Endothelial cell of umbilical vein (primary cell): ENCODE results near the gene DAB1. TPM values are rescaled to one million over a fixed set of nuclear protein-coding genes. Genes with fewer than 3 reads are reported as not detected.

Experiments used
- BruUV-seq: library from RNA; stranded (reverse); fragments of 400-500 nt; replicated peaks from 2 replicates; lab custom pipeline; 2021; lab: Mats Ljungman, UMichigan
- CTCF ChIA-PET: fragments of 300-600, 350-600 bp; sonication (Branson Sonifier 250); formaldehyde crosslinking; loops from one replicate; lab custom pipeline; 2021; ENCODE audit warnings: antibody characterized with exemption, inconsistent platforms; lab: Charles Lee
- POLR2A ChIA-PET: fragments of 300-600, 350-600 bp; sonication (Branson Sonifier 250); formaldehyde crosslinking; loops from one replicate; lab custom pipeline; 2021; ENCODE audit warnings: antibody characterized with exemption, inconsistent platforms; lab: Charles Lee
- DNase-seq: peaks from one replicate; pipeline ENCODE4 v3.0.0-alpha.2; 2011; ENCODE audit warnings: low read depth, low spot score
- FAIRE-seq: peaks from 2 replicates; lab custom pipeline; 2011; peaks lifted over from hg19 to GRCh38; lab: Jason Lieb, UNC
- H2AFZ ChIP-seq: 2 replicates; pipeline ENCODE4 v1.6.0; 2012; ENCODE audit warnings: low read depth, low read length, control low read depth, inconsistent platforms
- H3K27ac ChIP-seq: 2 replicates; pipeline ENCODE4 v1.5.1; 2011; ENCODE audit warnings: low read depth, mild to moderate bottlenecking, control low read depth, low read length, moderate library complexity; ENCODE audit not compliant: insufficient read depth
- H3K27me3 ChIP-seq, 2 experiments: 2 replicates each; pipeline versions ENCODE4 v1.6.0 to v1.6.1; 2011; ENCODE audit warnings: low read length in 2 of 2, mixed read lengths in 1 of 2; ENCODE audit not compliant: control insufficient read depth in 2 of 2, insufficient read depth in 2 of 2
- H3K36me3 ChIP-seq, 2 experiments: 2 replicates in 1 of 2; 3 replicates in 1 of 2; pipeline ENCODE4 v1.5.1; 2011; ENCODE audit warnings: low read length in 2 of 2, mild to moderate bottlenecking in 1 of 2, moderate library complexity in 1 of 2; ENCODE audit not compliant: control insufficient read depth in 2 of 2, insufficient read depth in 2 of 2; ENCODE audit errors: extremely low read depth in 1 of 2
- H3K4me1 ChIP-seq: 3 replicates; pipeline ENCODE4 v1.5.1; 2011; ENCODE audit warnings: mild to moderate bottlenecking, low read length; ENCODE audit not compliant: control insufficient read depth, insufficient read depth; ENCODE audit errors: extremely low read depth
- H3K4me2 ChIP-seq: 2 replicates; pipeline ENCODE4 v1.6.1; 2011; ENCODE audit warnings: low read length, control low read depth, mixed read lengths; ENCODE audit not compliant: insufficient read depth
- H3K4me3 ChIP-seq, 3 experiments: fragments of 200-600 bp in 1 of 3; sonication (generic), shearing (Covaris generic) in 1 of 3; replicated peaks in 1 of 3; 2 replicates each; pipeline ENCODE4 v1.5.1; 2011 to 2016; ENCODE audit warnings: control low read depth in 3 of 3, low read length in 3 of 3, mild to moderate bottlenecking in 2 of 3, inconsistent platforms in 1 of 3, low read depth in 1 of 3, moderate library complexity in 1 of 3; ENCODE audit not compliant: insufficient read depth in 1 of 3
- H3K79me2 ChIP-seq: 2 replicates; pipeline ENCODE4 v1.6.0; 2012; ENCODE audit warnings: low read length, inconsistent platforms; ENCODE audit not compliant: control insufficient read depth, insufficient read depth
- H3K9ac ChIP-seq: replicated peaks from 2 replicates; pipeline ENCODE3; 2011; ENCODE audit warnings: low read length, control low read depth; ENCODE audit not compliant: insufficient read depth; ENCODE audit errors: extremely low read depth
- H3K9me1 ChIP-seq: replicated peaks from 3 replicates; pipeline ENCODE4 v1.6.0; 2011; ENCODE audit warnings: mild to moderate bottlenecking, low read length; ENCODE audit not compliant: control insufficient read depth, insufficient read depth; ENCODE audit errors: extremely low read depth
- H3K9me3 ChIP-seq: replicated peaks from 2 replicates; pipeline ENCODE4 v1.5.1; 2012; ENCODE audit warnings: low read length, inconsistent platforms; ENCODE audit not compliant: control insufficient read depth, insufficient read depth
- H4K20me1 ChIP-seq: replicated peaks from 2 replicates; pipeline ENCODE3; 2011; ENCODE audit warnings: mild to moderate bottlenecking, low read length; ENCODE audit not compliant: control insufficient read depth, insufficient read depth; ENCODE audit errors: extremely low read depth
- EZH2 ChIP-seq: IDR thresholded peaks from 2 replicates; pipeline ENCODE4 v1.6.1; 2012; ENCODE audit warnings: borderline replicate concordance, low read depth, mild to moderate bottlenecking, moderate library complexity, low read length, inconsistent platforms; ENCODE audit not compliant: severe bottlenecking
- FOS ChIP-seq: IDR thresholded peaks from 2 replicates; pipeline ENCODE4 v1.6.1; 2011; ENCODE audit warnings: mild to moderate bottlenecking, low read length, moderate library complexity, borderline replicate concordance; ENCODE audit not compliant: insufficient read depth
- GATA2 ChIP-seq: IDR thresholded peaks from 2 replicates; pipeline ENCODE4 v1.7.0; 2011; ENCODE audit warnings: low read depth, mild to moderate bottlenecking, moderate library complexity, mixed read lengths, low read length; ENCODE audit not compliant: insufficient read length, insufficient read depth
- JUN ChIP-seq: IDR thresholded peaks from 2 replicates; pipeline ENCODE4 v1.6.1; 2011; ENCODE audit warnings: borderline replicate concordance, low read depth; ENCODE audit not compliant: insufficient read length, insufficient read depth
- MYC ChIP-seq: IDR thresholded peaks from one replicate; pipeline ENCODE4 v1.6.1; 2011; ENCODE audit warnings: mild to moderate bottlenecking, low read depth, low read length
- POLR2A ChIP-seq: IDR thresholded peaks from 2 replicates; pipeline ENCODE4 v1.6.1; 2012; ENCODE audit warnings: low read depth, mild to moderate bottlenecking, control low read depth, low read length
- POLR2AphosphoS5 ChIP-seq: IDR thresholded peaks from 2 replicates; pipeline ENCODE4 v1.6.1; 2012; ENCODE audit warnings: low read depth, mild to moderate bottlenecking, control low read depth, low read length, moderate library complexity; ENCODE audit not compliant: insufficient read depth
- dilution Hi-C: fragments of 300-500 bp; cut with MboI; formaldehyde crosslinking; loops from one replicate; pipeline ENCODE4 v1.15.0; 2019; ENCODE audit warnings: low sequenced_read_pairs; ENCODE audit not compliant: extremely low pct_ligation_motif_present
- intact Hi-C: fragments of 100-400 bp; cut with micrococcal nuclease; formaldehyde crosslinking; loops from one replicate; pipeline ENCODE4 v1.10.0; 2022
- polyA plus RNA-seq, 4 experiments: library from polyadenylated mRNA; depleted of rRNA in 3 of 4; stranded (reverse) in 3 of 4; unstranded in 1 of 4; fragments of >200 nt; gene quantifications; 2 replicates each; pipeline versions ENCODE4 v1.2.1 to v1.2.3, GENCODE V29; 2011 to 2012; ENCODE audit warnings: missing spikeins in 1 of 4
- total RNA-seq: library from RNA; stranded (reverse); gene quantifications from 2 replicates; pipeline ENCODE4 v1.2.3, GENCODE V29; 2021
- TF ChIP-seq, protein P1 (sequence below), 2 donors: IDR thresholded peaks; 1 replicate in 1 of 2; 2 replicates in 1 of 2; pipeline ENCODE4 v1.5.1; 2011; ENCODE audit warnings: low read length in 2 of 2, mild to moderate bottlenecking in 2 of 2, moderate library complexity in 2 of 2, control low read depth in 1 of 2, inconsistent platforms in 1 of 2, low read depth in 1 of 2; ENCODE audit not compliant: insufficient read depth in 1 of 2; ENCODE audit errors: extremely low read depth in 1 of 2
- TF ChIP-seq, protein P2 (sequence below): IDR thresholded peaks from 2 replicates; pipeline ENCODE4 v1.6.1; 2011; ENCODE audit not compliant: insufficient read depth, insufficient read length

Gene DAB1
- total and polyA plus RNA-seq, 2 donors (not counting 3 experiments of a cell fraction or from before 2014, with no cell fraction given) = not detected

GRCh38 chr1:57381426-57381825 is 42.4 kb downstream of the DAB1 start:
- Histone ChIP-seq H3K4me3 (no peak overlapping the region), H3K9me1 (no peaks in the 10 kb centered on the region), H3K27me3 (no peaks in the 10 kb centered on the region), H3K9ac (no peak overlapping the region), H3K9me3 (no peaks in the 10 kb centered on the region), H3K4me1 (no peaks in the 10 kb centered on the region), H3K79me2 (no peaks in the 10 kb centered on the region), H3K27ac (no peak overlapping the region), H4K20me1 (no peaks in the 10 kb centered on the region), H2AFZ (no peak overlapping the region), H3K4me2 (no peak overlapping the region), H3K36me3 (no peaks in the 10 kb centered on the region)
- CTCF ChIA-PET = no interaction called here
- DNase-seq (no peak), FAIRE-seq (no peak)
- dilution Hi-C loops (no loop called here), intact Hi-C loops (no loop called here)
- no TSS peak for BruUV-seq
- POLR2A ChIA-PET = no interaction called here
- TF ChIP-seq POLR2A = no peak
- TF ChIP-seq JUN = no peak
- TF ChIP-seq FOS = no peak
- TF ChIP-seq POLR2AphosphoS5 = no peak
- TF ChIP-seq EZH2 = no peak

- TF ChIP-seq MYC = no peak
- TF ChIP-seq FOS = no peak
- TF ChIP-seq, protein P1, sequence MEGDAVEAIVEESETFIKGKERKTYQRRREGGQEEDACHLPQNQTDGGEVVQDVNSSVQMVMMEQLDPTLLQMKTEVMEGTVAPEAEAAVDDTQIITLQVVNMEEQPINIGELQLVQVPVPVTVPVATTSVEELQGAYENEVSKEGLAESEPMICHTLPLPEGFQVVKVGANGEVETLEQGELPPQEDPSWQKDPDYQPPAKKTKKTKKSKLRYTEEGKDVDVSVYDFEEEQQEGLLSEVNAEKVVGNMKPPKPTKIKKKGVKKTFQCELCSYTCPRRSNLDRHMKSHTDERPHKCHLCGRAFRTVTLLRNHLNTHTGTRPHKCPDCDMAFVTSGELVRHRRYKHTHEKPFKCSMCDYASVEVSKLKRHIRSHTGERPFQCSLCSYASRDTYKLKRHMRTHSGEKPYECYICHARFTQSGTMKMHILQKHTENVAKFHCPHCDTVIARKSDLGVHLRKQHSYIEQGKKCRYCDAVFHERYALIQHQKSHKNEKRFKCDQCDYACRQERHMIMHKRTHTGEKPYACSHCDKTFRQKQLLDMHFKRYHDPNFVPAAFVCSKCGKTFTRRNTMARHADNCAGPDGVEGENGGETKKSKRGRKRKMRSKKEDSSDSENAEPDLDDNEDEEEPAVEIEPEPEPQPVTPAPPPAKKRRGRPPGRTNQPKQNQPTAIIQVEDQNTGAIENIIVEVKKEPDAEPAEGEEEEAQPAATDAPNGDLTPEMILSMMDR (IDR thresholded peaks at IDR 0.05; ENCODE audit: extremely low read depth in 1 of 2, insufficient read depth in 1 of 2, low read depth in 1 of 2, low read length in 2 of 2) = no peak
- no peak for TF ChIP-seq GATA2
- TF ChIP-seq, protein P2, sequence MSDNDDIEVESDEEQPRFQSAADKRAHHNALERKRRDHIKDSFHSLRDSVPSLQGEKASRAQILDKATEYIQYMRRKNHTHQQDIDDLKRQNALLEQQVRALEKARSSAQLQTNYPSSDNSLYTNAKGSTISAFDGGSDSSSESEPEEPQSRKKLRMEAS = no peak
- no peak for TF ChIP-seq JUN
- TF ChIP-seq POLR2AphosphoS5 = no peak
- TF ChIP-seq POLR2A = no peak
- TF ChIP-seq EZH2 = no peak
- Histone ChIP-seq H3K9me3 (no peaks in the 10 kb centered on the region), H4K20me1 (no peaks in the 10 kb centered on the region), H3K4me1 (no peaks in the 10 kb centered on the region), H3K79me2 (no peaks in the 10 kb centered on the region), H3K27ac (no peak overlapping the region), H3K4me2 (no peak overlapping the region), H3K27me3 (no peaks in the 10 kb centered on the region), H3K9ac (no peak overlapping the region), H3K36me3 (no peaks in the 10 kb centered on the region), H3K4me3 (no peak overlapping the region), H3K9me1 (no peaks in the 10 kb centered on the region), H2AFZ (no peak overlapping the region)
- dilution Hi-C loops (no loop called here), intact Hi-C loops (no loop called here)
- no TSS peak for BruUV-seq
- CTCF ChIA-PET = no interaction called here
- FAIRE-seq (no peak), DNase-seq (no peak)
- POLR2A ChIA-PET = no interaction called here
Observed at GRCh38 chr1:57380923-57381322, 42.9 kb downstream of the DAB1 start.
